ENCODE data around the gene ZIC4.

The ZIC4 gene

DNA sequence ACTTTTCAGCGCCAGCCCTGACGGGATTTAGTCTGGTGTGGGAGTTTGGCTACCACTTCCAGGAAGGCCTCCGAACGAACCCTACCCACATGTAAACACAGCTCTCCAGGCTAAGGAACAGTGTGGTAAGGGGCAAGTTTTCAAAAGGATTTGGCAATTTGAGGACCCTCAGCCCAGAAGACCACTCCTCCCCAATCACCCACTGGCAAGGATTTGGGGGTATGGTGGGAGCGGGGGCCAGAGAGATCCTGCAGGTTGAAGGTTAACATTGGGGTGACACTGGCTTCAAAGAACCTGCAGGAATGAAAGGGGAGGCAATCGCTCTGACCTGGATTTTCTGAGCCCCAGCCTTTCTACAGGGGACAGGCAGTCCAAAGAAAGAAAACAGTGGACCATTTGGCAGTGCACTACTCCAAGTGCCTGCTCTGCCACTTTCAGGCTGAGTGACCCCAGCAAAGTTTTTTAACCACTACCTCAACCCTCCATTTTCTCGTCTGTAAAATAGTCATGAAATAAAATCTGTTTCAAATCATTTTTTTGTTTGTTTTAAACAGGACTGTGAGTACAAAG lies 34.5 kb downstream of the ZIC4 start:
- DNase-seq (ENCODE audit: low read depth in 2 of 3, low spot score in 1 of 3) = no peak

DNA sequence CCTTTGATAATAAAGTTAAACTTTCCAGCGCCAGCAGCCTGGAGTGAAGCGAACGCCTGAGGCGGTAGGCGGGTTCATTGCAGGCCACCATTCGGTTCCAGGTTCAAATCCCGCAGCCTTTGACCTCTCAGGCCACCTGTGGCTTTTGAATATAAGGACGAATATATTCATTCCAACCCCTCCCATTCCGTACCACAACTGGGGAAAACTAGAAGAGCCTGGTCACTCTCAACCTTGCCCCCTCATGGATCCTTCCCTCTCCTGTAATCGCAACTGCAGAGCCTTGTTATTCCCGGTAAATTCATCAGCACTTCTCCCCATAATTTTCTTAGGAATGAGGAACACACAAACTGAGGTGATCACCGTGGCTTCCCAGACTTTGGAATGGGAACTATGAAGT lies 35.2 kb downstream of the ZIC4 start:
- DNase-seq (ENCODE audit: low read depth in 2 of 3, low spot score in 1 of 3) = no peak

DNA sequence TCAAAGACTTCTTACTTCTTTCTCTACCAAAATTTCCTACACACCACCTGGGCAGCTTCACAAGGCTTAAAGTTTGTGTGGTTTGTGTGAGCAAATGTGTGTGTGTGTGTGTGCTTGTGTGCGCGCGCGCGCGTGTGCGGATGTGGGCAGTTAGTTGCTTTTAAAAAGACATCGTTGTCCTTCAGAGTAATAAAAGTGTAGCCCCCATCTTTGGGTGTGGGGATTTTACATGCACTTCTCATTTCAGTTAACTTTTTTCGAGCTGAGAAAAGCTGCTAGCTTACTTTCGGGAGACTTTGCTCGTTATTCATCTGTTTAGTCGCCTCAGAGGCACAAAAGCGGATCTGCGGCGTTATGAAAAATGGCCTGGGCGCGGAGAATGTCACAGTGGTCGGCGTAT lies 36.0 kb downstream of the ZIC4 start:
- DNase-seq (ENCODE audit: low read depth in 2 of 3, low spot score in 1 of 3) = no peak

DNA sequence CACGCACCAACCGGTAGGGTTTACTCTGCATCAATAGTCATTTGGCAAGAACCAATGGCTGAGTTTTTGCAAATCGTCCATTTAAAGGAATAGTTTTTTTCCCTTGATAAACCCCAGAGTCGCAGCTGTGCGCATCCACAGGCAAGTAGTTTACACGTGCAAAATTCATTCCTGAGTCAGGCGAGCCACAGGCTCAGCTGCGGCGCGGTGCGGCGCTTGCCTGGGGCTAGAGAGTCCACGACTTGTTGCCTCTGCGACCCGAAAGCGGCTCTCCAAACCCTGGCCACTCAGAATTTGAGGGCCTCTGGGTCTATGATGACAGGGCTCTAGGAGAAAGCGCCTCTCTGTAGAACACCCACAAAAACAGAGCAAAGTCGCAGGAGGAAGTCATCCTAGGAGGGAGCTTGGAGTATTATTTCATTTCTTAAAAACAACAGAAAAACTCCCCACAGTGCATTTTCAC lies 36.7 kb downstream of the ZIC4 start:
- no peak for DNase-seq (ENCODE audit: low read depth in 2 of 3, low spot score in 1 of 3)

DNA sequence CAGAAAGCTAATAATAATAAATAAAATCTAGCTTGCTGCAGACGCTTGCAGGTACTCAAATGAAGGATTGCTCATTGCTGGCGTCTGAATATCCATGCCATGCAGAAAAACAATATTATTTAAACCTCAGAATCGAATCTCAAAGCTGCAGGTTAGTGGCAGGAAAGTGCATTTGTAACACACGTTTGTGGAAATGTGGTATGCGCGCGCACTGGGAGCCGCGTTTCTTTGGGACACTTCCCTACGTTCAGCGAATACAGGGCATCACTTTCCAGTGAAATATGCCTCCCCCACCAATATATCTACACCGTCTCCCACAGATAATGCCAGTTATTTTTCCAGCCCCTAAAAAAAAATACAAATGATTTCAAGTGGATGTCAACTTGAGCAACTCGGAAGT lies 37.1 kb downstream of the ZIC4 start:
- DNase-seq (ENCODE audit: low read depth in 2 of 3, low spot score in 1 of 3) = no peak

DNA sequence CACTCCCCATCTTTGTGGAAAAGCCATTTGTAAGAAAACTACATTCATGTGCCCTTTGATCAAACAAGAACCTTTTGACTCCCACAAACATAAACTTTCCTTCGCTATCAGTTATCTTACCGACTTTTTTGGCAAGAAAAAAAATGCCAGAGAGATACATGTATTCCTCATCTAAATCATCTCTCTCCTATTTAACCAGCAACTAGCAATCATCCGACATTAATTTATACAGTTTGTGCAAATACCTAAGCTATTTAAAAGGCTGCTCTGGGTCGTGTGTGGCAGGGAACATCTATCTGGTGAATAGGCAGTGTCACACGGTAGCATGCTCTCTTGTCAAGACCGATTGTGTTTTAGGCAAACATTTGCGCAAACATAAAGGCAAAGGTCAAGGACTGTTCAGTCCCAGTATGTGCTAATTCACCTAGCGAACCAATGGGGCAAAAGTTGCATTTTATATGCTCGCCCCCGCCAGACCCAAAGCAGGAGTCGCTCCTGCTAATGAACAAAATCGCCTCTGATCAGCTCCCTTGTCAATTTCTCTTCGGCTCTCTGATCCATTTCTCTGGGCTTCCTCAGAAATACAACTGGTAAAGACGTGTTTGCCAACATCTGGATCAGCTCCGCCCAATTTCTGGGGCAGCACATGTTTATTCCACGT lies 37.7 kb downstream of the ZIC4 start:
- DNase-seq (ENCODE audit: low read depth in 2 of 3, low spot score in 1 of 3) = no peak

DNA sequence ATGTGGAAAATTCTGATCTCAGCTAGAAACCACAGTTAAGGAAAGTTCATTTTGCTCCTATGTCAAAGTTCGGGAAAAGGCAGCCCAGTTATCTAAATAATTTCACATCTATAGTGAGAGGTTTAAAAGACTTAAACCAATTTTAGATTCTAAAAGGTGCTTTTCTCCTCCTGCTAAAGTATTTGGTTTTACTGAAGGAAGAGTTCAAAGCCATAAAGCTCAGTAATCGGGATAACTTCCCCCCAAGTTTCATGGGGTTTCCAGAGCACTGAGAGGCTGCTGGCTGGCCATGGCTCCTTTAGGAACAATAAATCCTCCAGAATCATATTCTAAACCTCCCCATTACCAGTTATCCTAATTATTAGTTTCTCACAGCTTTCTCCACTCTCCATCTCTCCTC lies 38.2 kb downstream of the ZIC4 start:
- DNase-seq (ENCODE audit: low read depth in 2 of 3, low spot score in 1 of 3) = no peak

DNA sequence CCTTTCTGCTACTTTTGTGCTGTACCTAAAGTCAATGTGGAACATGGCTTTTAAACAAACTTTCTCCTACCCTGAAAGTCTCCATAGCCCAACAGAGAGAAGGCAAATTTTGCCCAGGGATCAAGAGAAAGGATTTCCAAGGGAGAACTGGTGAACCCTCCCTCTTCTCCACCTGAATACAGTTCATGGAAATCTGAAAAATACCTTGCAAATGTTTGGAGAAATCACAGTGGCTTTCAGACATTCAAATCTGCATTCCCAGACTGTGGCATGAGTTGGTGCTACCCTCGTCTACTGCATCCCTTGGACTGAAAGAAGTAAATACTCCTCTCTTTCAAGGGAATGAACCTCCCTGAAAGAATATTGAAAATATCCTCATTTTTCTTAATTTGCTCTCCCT lies 38.7 kb downstream of the ZIC4 start:
- no peak for DNase-seq (ENCODE audit: low read depth in 2 of 3, low spot score in 1 of 3)

DNA sequence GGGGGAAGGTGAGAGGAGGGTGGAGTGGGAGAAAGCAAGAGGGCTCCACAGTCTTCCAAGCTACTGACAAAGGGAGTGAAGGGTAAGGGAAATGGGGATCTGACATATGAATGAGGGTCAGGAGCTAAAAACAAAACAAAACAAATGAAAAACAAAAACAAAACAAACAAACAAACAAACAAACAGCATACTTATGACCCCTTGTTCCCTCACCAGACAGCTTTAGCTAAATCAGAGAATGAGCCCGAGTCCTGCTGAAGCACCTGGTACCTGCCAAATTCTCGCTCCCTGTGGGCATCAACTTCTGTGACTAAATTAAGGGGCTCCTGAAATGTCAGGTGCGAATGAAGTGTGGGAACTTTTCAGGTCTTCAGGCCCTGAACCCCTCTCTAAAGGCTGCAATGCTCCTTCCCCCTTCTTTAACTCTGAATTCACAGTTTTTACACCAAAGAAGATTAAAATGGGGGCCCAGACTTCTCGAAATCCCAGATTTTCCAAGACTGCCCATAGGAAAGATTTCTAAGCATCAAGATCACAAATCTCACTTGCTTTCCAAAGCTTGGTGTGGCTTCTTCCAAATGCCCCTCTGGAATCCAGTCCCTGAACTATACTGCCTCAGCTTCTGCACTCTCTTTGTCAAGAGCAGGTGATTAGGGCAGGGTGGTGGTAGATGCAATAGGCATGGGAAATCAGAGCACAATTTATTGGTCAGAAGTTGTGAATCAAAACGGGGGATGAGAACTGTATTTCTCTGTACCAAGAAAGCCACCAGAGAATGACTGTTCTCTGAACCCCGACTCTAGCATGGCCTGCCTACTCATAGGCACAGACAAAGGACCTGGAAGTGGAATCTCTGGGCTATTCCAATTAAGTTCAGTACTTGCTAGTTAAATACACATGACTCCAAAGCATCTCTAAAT lies 40.9 kb downstream of the ZIC4 start:
- no peak for DNase-seq (ENCODE audit: low read depth in 2 of 3, low spot score in 1 of 3)

DNA sequence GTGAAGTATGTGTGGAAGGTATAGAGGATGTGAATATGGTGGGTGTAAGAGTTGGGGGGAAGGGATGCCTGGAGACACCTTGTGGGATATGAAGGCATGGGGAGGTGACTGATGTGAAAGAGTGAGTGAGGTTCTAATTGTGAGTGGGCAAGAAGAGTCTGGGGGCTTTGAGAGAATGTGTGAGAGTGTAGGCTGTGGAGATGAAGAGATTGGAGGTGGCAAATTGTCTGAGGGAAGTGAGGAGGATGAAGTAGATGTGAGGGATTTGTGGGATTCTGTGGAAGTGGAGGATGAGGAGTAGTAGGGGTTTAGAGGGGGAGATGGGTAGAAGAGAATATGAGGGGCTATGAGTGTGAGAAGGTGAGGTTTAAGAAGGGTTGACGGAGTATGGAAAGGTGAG lies 41.6 kb downstream of the ZIC4 start:
- DNase-seq (ENCODE audit: low read depth in 2 of 3, low spot score in 1 of 3) = no peak

DNA sequence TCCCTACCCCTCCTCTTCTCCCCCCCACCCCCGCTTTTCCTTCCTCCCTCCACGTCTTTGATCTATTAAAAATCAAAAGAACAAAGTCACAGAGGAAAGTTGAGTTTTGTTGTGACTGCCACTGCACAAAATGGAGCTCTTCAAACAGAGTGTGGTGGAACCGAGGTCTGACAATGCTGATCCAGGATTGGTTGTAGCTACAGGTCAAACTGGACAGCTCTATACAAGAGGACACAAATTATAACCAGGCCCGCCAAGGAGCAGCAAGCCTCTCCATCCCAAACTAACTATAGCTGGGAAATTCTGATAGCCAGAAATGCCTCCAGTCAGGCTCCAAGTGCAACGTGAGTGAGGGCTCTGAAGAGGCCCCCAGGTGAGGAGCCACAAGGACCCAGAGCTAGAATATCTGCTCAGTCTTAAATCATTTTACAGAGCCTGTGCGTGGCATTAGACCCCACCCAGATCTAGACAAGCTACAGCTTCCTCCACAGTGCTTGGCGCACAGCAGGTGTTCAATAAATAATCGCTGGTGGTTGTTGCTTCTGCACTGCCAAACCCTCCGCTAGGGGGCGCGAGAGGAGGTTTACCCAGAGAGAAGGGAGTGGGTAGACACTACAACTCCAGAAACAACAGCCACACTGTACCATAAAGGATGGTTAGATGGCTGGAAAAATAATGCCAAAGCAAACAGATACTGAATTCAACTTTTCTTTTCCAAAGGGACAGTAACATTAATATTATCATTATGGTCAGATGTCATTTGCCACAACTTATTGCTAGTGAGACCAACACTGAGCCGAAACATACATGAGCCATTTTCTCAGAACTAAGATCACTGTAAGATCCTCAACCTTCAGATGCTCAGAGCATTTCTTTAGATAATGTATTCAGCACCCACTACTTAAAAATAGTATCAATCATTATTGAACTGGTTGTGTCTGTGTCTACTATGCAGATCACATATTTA lies 44.6 kb downstream of the ZIC4 start:
- peak; percentile 26 to 33 (median 30) for DNase-seq (ENCODE audit: low read depth in 2 of 3, low spot score in 1 of 3)

DNA sequence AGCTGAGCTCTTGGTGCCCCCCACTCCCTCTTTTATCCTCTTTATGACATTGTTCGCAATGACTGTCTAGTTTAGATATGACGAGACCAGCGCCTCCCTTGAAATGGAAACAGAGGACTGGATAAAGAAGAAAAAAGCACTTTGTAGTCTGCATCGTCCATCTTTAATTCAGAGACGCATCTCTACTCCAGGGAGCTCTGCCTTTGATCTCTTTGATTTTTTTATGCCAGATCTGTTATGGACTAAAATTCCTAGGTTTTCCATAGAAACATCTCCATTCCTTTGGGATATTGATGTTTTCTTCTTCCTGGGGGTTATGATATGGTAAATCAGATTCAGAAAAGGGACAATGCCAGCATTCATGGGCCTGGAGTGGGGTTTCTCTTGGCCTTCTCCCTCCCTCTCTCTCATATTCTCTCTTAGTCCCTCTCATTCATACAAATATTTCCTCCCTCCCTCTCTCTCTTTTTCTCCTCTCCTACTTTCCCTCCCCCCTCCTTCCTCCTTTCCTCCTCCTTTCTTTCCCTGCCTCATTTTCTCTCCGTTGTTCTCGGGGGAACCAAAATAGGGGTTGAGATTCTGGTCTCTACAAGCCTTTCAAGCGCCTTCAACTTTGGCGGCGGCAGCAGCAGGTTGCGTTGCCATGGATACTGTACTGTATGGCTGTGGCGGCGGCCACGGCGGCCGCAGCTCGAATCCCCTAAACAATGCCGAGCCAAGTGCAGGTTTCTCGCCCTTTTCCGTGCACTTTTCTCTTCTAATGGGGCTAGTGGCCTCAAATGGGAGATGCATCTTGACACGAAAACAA lies 45.5 kb downstream of the ZIC4 start:
- no peak for DNase-seq (ENCODE audit: low read depth in 2 of 3, low spot score in 1 of 3)

DNA sequence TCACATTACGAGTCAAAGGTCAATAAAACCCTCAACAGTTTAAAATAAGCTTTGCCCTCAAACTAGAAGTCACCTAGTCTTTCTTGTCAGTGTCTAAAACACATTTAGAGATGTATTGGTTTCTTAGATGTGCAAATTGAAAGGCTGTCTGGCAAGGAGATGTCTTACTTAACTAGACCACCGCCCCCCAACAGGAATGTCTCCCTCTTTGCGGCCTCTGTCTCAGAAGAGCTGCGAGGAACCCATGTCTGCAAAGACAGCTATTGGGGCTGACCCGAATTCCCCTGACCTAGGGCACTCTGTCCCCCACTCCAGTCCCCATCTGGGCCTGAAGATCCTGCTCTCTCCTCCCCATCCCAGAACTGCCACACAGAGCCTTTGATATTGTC lies 46.3 kb downstream of the ZIC4 start:
- no peak for DNase-seq (ENCODE audit: low read depth in 2 of 3, low spot score in 1 of 3)

DNA sequence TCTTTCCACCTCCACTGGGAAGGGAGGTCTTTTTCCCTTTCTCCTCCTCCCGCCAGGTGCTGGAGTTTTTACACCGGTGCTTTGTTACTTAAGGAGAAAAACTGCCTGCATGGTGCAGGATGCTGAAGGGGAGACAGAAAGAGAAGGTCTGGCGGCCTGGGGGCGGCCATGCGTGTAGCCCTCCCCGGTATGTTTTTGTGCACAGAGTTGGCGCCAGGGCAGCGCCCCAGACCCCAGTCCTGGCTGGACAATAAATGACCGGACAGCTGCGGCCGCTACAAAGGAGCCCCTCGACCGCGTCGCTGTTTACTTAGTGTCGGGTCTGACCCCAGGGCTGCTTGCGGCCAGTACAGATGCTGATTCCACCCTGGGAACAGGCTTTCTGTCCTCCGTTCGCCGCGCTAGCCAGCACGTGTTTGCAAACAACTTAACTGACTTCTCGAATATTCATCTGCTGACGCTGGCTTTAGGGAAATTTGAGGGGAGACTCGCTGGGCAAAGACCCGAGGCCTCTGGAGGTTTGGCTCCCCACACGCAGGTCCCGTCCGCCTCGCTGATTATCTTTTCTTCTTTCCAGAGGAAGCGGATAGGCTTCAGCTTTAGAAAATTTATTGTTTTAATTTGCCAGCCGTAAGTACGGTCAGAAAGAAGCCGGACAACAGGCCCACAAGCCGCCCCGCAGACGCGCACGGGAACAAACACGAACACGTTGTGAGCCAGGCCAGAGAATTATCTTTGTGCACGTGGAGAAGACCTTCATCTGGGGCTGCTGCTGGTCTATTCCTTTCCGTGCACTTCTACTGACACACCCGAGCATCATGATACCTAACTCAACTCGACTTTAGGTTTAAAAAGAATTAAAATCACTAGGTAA lies 46.9 kb downstream of the ZIC4 start:
- no peak for DNase-seq (ENCODE audit: low read depth in 2 of 3, low spot score in 1 of 3)

DNA sequence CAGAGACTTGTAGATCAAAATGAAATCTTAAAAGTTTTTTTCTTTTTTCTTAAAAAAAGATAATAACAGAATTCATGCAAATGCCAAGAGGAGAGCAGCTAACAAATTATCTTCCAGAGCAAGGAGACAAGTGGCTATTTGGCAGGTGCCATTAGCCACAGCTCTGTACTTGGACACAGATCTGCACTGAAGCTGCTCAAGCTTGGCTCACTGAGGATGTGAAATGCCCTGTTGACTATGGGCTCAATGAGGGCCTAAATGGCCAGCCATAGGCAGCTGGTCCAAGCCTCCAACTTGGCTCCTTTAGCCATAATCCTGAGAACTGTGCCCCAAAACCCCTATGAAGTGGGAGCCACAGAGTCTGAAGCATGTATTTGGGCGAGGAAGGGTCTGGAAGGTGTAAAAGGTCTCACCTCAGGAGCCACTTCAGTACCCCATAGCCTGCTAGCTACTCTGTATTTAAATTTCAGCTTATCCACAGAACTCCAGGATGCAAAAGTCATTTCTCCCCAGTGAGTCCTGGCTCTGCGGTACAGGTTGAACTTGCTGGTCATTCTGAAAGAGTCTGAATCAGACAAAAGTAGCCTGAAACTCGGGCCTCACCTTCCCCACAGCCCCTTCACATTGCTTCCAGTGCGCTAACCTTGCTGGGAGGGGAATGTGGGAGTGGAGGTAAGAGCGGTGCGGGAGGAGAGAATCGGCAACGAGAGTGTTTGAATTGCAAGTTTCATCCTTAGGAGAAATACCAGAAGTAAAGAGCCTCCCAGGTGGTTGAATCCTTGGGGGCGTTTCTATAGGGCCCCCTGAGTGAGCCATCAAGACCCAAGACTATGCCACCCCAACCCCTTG lies 48.0 kb downstream of the ZIC4 start:
- no peak for DNase-seq (ENCODE audit: low read depth in 2 of 3, low spot score in 1 of 3)

DNA sequence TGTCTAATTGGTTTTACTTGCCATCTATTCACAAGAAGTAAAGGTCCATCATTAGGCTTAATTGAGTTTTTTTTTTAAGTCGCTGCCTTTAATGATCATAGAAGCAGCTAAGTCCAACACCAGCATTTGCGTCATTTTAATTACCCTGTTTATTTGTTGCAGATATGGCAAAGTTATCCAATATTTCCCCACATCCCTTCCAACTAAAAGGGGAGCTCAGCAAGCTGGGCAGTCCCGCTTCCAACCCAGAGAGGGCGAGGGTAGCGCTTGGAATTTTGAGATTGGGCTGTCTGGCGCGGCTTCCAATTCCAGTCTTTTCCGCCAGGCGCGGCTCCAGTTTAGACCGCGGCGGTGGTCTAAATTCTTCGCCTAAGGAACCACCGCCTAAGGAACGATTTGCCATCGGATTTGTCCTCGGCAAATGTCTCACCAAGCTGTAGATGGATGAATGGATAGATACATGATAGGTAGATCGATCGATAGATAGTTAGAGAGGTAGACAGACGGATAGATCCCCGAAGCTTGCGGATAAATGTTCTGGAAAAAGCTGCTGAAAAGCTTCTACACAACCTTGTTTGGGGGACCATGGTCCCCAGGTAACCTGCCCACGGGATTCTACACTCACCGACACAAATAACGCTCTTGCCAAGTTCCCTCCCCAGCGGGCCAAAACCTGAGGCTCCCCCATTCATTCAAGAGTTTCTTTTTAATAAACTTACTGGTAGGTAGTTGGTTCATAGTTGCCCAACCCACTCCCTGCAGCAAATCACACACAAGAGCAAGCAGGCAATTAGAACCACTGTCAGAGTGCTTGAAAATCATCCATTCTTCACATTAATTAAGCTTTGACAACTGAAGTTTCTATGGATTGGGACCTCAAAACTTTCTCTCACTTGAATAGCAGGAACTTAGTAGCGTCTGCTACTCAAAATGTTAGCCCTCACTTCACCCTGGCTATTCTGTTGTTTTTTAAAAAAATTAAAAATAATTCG lies 49.1 kb downstream of the ZIC4 start:
- DNase-seq (ENCODE audit: low read depth in 2 of 3, low spot score in 1 of 3) = no peak
